ENCODE measurements around the gene PPP1CC.

DNA sequence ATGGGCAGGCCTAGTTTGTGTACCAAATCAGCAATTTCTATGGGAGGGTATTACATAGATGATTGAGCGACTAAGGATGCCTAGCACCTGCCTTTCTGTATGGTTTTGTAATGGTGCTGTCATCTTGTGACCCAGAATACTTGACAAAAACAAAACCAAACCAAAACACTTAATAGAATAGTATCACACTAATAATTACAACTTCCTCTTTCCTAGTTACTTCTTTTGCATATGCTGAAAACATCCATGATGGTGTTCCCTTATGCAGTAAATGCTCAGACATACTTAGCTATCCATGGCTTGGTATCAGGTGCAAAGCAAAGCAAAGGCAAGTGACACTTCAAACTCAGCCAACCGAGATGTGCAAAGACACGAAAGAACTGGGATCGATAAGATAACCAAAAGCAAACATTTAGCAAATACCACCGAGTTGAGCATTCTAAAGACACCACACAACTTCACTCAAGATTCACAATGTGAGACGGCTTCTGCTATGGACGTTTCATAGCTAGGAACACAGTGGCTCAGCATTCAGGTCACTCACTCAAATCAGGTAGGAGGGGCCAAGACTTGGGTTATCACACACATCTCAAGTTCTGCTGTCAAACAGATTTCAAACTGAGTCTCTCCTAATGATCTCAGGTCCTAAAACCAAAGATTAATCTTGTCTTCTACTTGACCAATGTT lies 24.3 kb downstream of the PPP1CC start:
- no peak for TF ChIP-seq EZH2phosphoT487 (IDR thresholded peaks at IDR 0.05; ENCODE audit: borderline replicate concordance, low read depth)
- TF ChIP-seq POLR2AphosphoS5 (IDR thresholded peaks at IDR 0.05; ENCODE audit: low read depth, low read length), result no peak
- TF ChIP-seq, protein P1, sequence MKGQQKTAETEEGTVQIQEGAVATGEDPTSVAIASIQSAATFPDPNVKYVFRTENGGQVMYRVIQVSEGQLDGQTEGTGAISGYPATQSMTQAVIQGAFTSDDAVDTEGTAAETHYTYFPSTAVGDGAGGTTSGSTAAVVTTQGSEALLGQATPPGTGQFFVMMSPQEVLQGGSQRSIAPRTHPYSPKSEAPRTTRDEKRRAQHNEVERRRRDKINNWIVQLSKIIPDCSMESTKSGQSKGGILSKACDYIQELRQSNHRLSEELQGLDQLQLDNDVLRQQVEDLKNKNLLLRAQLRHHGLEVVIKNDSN (IDR thresholded peaks at IDR 0.05; ENCODE audit: borderline replicate concordance, low read depth), result no peak
- TF ChIP-seq, protein P2, sequence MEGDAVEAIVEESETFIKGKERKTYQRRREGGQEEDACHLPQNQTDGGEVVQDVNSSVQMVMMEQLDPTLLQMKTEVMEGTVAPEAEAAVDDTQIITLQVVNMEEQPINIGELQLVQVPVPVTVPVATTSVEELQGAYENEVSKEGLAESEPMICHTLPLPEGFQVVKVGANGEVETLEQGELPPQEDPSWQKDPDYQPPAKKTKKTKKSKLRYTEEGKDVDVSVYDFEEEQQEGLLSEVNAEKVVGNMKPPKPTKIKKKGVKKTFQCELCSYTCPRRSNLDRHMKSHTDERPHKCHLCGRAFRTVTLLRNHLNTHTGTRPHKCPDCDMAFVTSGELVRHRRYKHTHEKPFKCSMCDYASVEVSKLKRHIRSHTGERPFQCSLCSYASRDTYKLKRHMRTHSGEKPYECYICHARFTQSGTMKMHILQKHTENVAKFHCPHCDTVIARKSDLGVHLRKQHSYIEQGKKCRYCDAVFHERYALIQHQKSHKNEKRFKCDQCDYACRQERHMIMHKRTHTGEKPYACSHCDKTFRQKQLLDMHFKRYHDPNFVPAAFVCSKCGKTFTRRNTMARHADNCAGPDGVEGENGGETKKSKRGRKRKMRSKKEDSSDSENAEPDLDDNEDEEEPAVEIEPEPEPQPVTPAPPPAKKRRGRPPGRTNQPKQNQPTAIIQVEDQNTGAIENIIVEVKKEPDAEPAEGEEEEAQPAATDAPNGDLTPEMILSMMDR (IDR thresholded peaks at IDR 0.05), result no peak
- TF ChIP-seq SIN3A (IDR thresholded peaks at IDR 0.05; ENCODE audit: borderline replicate concordance, low read depth, low read length), result no peak
- TF ChIP-seq EP300 (IDR thresholded peaks at IDR 0.05; ENCODE audit: borderline replicate concordance in 1 of 2, low read depth in 1 of 2, low read length in 1 of 2), result no peak
- TF ChIP-seq MXI1 (IDR thresholded peaks at IDR 0.05; ENCODE audit: low read depth, low read length), result no peak
- no peak for TF ChIP-seq TAF1 (IDR thresholded peaks at IDR 0.05; ENCODE audit: borderline replicate concordance, low read depth, low read length)
- TF ChIP-seq, protein P3, sequence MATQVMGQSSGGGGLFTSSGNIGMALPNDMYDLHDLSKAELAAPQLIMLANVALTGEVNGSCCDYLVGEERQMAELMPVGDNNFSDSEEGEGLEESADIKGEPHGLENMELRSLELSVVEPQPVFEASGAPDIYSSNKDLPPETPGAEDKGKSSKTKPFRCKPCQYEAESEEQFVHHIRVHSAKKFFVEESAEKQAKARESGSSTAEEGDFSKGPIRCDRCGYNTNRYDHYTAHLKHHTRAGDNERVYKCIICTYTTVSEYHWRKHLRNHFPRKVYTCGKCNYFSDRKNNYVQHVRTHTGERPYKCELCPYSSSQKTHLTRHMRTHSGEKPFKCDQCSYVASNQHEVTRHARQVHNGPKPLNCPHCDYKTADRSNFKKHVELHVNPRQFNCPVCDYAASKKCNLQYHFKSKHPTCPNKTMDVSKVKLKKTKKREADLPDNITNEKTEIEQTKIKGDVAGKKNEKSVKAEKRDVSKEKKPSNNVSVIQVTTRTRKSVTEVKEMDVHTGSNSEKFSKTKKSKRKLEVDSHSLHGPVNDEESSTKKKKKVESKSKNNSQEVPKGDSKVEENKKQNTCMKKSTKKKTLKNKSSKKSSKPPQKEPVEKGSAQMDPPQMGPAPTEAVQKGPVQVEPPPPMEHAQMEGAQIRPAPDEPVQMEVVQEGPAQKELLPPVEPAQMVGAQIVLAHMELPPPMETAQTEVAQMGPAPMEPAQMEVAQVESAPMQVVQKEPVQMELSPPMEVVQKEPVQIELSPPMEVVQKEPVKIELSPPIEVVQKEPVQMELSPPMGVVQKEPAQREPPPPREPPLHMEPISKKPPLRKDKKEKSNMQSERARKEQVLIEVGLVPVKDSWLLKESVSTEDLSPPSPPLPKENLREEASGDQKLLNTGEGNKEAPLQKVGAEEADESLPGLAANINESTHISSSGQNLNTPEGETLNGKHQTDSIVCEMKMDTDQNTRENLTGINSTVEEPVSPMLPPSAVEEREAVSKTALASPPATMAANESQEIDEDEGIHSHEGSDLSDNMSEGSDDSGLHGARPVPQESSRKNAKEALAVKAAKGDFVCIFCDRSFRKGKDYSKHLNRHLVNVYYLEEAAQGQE (IDR thresholded peaks at IDR 0.05; ENCODE audit: low read depth, low read length), result no peak
- no peak for TF ChIP-seq SMC3 (IDR thresholded peaks at IDR 0.05; ENCODE audit: low read depth, low read length)
- no peak for TF ChIP-seq RAD21 (IDR thresholded peaks at IDR 0.05; ENCODE audit: low read length)
- no peak for TF ChIP-seq RCOR1 (IDR thresholded peaks at IDR 0.05; ENCODE audit: low read length)
- TF ChIP-seq, protein P4, sequence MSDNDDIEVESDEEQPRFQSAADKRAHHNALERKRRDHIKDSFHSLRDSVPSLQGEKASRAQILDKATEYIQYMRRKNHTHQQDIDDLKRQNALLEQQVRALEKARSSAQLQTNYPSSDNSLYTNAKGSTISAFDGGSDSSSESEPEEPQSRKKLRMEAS (IDR thresholded peaks at IDR 0.05; ENCODE audit: low read depth), result no peak
- TF ChIP-seq MEF2A (IDR thresholded peaks at IDR 0.05; ENCODE audit: borderline replicate concordance, low read depth), result no peak

Measured in SK-N-SH (cell line).